HG03280 (cell line): ENCODE measurements around the gene SGCA.

Experiments
- ATAC-seq: cut with Tn5 transposase; IDR thresholded peaks from one replicate; pipeline ENCODE4 v1.9.1; 2021; ENCODE audit warnings: mild to moderate bottlenecking, moderate library complexity; ENCODE audit not compliant: unreplicated experiment

Gene SGCA

DNA sequence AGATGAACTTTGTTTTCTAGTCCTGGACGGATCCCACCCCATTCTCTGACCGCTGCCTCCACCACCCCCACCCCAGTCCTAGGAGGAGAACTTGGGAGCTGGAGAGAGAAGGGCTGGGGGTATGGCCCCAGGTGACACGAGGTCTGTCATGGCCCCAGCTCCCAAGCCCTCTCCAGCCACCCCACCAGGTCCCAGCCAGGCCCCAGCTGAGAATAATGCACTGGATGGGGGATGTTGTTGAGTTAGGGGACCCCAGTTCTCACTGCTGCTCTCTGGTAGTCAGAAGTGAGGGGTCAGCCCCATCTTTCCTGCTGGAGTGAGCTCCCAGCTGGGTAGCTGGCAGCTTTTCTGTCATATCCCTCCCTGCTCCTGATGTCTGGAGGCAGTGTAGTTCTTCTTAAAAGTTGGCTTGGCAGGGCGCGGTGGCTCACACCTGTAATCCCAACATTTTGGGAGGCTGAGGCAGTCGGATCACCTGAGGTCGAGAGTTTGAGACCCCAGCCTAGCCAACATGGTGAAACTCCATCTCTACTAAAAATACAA lies 40.2 kb downstream of the SGCA start:
- no peak for ATAC-seq

DNA sequence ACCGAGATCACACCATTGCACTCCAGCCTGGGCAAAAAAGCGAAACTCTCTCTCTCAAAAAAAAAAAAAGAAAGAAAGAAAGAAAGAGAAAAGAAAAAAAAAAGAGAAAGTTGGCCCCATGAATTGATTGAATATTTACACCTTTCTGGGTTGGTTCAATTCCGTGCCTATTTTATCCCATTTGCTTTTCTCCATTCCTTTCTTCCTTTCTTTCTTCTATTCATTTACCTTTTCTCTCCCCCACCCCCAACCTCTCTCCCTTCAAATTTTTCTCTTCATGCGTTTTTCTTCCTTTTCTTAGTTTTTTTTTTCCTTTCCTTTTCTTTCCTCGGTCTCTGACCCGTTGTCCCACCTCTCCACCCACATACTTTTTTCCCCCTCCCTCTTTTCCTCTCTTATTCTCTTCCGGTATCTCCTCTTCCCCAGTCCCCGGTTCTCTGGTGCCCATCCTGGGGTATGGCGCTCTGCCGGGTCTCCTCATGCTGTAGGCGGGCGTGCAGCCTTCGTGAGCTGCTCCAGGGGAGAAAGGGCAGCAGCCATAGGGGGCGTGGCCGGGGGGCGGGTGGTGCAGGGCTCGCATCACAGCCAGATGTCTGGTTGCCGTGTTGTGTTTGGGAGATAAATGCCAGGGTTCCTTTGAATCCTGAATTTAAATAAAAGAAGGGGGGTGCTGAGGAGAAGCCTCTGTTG lies 40.9 kb downstream of the SGCA start:
- no peak for ATAC-seq

DNA sequence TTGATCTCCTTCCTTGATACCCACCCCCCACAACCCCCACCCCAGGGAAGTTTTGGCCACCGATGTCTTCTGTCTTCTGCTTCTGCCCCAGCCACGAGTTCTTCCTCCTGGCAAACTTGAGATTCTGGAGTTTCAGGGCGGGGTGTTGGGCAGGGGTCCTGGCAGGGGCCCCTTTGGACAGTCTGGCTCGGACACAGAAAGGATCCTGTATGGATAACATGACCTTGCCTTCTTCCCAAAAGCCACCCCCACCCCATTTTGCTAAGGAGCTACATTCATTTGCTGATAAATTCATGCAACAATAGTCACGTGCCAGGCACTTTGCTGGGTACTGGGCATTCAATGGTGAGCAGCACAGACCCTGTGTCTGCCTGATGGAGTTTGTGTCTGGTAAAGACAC lies 41.5 kb downstream of the SGCA start:
- ATAC-seq = no peak

DNA sequence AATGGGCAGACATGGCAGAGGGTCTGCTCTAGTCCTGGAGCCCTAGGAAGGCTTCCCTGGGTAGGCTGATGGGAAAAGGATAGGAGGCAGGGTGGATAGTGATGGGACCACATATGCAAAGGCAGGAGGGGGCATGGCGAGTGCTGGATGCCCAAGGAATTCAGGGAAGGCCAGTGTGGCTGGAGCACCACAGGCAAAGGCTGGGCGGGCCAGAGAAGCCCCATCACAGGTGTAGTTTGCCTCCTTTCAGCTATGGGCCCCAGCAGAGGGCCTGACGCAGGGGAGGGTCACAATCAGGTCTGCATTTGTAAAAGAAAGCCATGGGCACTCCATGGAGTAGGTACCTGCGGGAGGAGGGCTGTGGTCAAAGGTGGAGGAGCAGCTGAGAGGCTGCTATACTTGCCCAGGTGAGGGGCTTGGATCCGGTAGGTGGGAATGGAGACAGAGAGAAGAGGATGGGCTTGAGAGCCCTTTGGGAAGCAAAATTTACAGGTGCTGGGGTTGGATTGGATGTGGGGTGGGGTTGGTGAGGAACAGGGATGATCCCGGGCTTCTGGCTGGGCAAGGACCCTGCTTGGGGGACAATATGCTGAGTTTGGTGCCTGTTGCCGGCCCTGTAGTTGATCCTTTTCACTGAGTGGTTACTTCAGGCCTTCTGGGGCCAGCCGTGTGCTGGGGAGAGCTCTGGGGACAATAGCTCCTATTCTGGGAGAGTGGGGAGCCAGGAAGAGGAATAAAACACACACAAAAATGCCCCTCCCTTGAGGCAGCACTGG lies 42.2 kb downstream of the SGCA start:
- ATAC-seq = no peak

DNA sequence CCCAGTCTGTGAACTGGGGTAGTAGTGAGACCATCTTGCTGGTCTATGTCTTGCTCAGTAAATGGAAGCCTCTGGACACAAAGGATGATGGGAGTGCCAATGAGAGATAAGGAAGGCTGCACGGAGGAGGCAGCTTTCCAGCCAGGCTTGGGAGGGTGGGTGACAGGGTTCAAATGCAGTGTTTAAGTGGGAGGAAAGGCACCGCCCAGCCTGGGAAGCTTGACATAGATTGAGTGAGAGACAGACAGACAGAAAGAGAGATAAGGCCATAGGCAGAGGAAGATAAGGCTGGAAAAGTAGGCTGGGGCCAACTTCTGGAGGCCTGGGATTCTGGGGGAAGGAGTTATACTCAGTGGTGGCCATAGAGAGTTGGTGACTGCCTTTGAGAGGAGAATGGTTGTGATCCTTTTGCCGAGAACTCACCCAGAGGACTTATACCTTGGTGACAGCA lies 42.8 kb downstream of the SGCA start:
- ATAC-seq = no peak

DNA sequence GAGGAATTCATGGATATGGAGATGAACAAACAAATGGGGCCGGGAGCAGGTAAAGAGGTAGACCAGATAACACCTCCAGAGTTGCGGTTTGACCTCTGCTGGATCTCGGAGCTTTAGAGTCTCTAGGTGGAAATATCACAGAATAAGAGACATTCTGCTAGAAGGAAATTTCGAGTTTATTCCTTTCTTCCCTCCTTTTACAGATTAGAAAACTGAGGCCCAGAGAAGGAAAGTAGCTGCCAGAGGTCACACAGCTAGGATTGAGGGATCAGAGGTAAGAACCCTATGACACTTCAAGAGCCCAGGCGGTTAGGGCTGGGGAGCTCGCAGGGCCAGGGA lies 43.3 kb downstream of the SGCA start:
- ATAC-seq = no peak

DNA sequence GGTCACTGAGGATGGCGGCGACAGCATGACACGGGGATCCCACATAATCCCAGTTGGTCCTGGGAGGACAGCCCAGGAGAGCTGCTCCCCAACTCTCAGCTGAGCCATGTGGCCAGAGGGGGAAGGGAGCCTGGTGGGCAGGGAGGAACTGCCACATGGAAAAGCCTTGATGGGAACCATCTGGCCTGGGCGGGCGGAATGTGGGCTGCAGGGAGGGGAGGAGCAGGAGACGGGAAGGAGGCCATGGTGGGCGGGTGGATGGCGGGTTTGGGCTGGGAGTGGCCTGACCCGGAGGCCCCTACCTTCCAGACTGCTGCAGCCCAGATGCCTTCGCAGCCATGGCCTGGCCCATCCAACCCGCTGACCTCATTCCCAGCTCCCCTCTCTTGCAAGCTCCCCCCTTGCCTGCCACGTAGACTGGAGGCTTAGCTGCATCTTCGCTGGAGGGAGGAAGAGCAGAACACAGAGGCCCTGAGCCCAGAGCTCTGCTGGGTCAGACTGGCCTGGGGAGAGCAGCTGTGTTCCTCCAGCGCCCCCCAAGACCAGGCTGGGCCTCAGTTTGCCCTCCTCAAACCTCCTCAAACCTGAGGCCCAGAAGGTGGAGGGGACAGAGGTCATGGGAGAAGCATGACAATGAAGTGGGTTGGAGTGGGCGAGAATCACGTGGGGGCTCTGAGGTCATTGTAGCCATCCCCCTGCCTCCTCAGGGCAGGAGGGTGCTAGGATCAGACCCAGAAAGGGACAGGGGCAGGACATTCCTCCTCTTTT lies 43.9 kb downstream of the SGCA start:
- ATAC-seq = no peak

DNA sequence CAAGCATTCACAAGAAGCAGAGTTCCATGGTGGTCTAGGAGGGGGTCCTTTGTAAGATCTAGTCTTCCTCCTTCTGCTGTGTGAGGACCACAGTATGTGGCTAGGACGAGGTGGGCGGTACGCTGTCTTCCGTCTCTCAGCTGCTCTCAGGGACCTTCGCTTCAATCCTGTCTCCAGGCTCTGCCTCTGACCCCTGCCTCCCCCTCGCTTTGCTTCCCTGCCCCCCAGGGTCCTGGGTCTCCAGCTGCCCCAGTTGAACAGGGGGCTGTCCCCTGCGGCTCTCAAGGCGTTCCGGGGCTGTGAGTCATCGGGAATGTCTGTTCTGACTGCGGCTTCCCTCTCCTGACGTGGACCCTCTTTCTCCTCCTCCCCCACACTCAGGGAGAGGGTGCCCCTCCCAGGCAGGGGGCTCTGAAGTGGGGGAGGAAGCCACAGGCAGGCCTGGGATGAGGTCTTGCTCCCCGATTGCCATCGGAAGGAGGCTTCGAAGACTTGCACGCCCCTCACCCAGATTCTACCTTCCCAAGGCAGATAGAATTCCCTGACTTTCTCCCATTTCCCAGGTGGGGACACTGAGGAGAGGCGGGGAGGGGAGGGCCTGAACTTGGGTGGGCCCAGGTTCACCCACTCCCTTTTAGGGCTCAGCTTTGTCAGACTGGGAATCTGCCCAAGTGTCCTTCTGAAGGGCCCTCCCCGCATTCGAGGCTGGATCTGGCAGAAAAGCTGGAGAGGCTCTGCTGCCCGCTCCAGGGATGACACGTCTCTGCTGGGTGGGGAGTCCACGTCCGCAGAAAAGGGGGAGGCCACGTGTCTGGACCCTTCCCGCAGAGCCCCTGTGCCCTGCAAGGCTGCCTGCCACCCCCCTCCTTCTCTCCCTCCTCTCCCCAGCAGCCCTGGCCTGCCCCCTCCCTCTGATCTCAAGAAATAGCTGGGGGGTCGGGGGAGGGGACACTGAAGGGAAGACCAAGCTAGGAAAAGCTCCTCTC lies 44.7 kb downstream of the SGCA start:
- ATAC-seq = no peak

DNA sequence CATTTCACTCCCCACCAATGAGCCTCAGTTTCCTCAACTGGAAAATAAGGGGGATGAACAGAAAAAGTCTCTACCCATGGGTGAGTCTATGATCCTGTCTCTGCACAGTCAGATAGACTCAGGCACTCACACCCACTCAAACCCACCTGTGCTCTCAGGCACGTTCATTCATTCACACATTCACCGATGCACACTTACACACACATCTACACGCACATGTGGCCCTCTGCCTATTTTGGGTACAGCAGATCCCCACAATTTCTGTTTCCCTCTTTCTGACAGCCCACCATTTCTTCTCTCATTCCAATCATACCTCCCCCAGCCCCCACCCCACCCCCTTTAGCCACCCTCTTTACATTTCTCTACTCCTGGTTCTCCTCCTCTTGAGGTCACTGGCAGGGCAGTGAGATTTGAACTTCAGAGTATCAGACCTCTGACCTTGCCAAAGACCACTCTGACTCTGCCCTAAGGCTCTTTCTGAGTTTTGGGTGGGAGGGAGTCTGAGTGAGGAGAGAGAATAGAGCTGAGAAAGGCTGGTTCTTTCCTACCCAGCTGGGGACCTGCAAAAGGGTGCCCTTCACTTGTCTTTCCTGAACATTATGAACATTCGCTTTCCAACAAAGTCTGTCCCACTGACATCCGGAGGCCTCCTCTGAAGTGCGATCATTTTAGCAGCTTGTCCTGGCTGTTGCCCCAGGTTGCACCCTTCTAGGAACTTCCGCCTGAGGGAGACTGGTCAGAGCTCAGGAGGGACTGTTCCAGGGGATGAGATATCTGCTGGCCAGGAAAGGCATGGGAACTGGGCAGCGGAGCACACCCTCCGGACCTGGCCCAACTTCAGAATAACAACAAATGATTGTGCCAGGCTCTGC lies 45.7 kb downstream of the SGCA start:
- no peak for ATAC-seq

DNA sequence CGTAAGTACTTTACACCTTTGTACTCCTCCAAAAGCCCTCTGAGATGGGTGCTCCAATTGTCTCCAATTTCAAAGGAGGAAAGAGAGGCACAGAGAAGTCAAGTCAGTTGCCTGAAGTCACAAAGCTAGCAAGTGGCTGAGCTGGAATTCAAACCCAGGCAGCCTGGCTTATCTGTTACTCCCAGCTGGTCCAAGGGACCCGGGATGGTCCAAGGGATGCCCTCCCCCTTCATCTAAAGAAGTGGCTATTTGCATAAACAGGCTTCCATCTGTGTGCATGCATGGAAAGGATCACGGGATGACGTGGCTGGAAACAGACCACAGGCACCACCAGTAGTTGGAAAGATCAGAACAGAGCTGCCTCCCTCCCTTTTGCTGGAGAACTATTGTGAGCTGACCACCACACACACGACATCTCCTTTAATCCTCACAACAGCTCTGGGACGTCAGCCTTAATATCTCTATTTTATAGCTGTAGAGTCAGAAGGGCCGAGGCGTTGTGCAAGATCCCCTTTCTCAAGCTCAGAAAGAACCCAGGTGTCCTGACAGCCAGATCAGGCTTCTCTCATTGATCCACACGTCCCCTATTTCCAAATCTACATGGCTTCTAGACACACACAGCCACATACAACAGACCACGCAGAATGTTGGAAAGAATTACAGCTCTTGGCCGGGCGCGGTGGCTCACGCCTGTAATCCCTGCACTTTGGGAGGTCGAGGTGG lies 46.5 kb downstream of the SGCA start:
- ATAC-seq = no peak

DNA sequence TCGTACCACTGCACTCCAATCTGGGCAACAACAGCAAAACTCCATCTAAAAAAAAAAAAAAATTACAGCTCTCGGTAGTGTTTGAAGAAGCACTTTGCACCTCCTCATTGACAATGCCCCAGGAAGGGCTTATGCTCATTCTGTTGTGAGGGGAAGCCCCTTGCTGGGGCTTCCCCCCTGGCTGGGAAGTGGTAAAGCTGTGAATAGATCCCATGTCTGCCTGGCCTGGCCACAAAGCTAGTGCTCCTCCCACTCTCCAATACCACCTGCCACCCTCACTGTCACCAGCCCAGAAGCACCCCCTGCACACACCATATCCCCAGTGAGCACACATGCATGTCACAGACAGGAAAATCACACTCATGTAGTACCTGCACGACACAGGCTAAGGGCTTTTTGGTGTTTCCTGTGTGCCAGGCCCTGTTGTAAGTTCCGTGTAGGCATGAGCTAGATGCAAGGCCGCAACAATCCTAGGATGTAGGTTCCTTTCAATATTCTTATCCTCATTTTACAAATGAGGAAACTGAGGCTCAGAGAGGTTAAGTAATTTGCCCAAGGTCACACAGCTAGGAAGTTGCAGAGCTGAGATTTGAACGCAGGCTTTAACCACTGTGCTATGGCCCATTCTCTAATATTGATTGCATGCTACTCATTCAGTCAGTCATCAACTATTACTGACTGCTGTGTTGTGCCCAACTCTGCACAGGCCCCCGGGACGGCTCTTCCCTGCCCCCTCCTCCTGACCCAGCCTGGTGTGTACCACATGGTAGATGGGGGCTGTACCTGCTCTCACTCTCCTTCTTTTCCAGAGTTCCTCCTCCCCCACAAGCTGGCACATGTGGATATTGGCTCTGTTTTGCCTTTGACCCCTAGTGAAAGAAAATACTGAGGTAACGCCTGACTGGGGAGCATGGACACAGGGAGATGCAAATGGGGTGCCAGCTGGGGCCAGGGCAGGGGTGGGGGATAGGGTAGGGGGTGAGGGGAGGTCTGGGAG lies 47.5 kb downstream of the SGCA start:
- peak; percentile 85 for ATAC-seq

DNA sequence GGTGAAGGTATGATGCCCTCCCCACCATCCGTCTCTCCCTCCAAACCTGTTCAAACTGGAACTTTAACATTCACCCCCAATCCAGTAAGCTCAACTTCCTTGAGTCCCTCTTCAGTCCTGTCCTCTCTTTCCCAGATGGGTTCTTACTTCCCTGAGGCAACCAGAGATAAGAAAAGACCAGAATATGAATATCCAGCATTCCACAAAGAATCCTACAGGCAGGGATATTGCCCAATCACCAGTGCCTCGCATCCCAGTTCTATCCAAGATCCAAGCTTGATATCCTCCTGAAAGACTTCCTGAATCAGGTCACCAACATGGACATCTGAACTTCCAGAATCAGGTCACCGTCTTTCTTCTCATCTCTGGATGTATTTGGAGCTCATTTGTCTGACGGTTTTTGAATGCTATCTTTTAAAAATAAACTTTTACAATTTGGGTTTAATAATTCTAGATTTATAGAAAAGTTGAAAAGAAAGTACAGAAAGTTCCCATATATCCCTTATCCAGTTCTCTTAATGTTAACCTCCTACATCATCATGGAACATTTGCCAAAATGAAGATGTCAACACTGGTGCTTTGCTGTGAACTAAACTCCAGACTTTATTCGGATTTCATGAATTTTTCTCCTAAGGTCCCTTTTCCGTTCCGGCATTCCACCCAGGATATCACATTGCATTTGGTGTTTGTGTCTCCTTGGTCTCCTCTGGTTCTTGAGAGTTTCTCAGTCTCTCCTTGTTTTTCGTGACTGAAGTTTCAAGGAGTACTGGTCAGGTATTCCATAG lies 49.4 kb downstream of the SGCA start:
- no peak for ATAC-seq

DNA sequence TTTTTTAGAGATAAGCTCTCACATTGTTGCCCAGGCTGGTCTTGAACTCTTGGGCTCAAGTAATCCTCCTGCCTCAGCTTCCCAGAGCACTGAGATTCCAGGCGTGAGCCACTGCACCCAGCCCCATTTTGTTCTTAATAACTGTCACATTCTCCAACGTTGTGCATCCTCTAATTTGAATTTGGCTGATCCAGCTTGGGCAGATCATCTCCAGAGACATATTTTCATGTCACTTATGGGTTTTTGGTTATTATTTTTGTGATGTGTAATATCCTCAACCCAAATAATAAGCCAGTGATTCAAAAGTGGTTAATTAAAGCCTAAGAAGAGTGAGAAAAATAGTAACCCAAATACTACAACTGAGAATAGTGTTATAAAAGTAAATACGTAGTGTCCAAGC lies 51.8 kb downstream of the SGCA start:
- no peak for ATAC-seq

DNA sequence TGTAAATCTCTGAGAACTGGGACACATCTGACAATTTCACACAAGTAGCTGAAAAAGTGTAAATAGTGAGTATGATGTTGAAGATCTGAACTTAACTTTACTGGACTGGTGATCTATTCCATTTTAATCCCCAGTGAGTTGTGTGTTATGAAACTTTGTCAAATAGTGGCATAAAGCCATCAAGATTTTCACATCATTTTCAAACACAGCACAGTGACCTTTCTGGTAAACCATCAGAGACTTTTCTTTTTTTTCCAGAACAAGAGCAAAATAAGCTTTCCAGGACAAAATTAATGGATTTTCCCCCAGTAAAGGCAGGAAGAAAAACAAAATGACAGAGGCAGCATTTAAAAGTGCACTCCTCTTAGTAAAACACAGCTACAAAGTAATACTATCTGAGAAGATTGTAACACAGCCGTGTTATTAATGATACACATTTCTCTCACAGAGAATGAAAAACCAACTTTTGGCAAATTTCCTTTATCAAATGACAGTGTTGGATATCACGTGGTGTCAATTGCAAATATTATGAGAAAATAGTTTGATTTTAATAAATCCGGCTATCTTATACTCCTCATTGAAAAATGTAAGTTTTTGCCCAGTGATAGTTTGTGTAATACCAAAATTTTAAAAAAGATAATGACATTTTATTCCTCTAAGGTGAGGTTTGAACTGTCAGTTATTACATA lies 52.4 kb downstream of the SGCA start:
- no peak for ATAC-seq

DNA sequence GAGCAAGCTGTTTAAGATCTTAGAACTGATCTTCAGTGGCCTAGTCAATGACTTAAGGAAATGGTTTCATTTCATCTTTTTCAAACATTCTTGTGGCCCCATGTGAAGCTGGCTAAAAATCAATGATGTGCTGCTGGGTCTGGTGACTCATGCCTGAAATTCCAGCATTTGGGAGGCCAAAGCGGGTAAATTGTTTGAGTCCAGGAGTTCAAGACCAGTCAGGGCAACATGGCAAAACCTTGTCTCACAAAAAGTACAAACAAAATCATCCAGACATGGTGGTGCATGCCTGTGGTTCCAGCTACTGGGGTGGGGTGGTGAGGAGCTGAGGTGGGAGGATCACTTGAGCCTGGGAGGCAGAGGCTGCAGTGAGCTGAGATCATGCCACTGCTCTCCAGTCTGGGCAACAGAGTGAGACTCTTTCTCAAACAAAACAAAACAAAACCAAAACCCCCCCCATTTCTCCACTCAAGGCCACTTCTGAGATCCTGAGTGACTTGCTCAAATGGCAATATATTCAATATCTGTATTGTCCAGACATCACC lies 53.0 kb downstream of the SGCA start:
- no peak for ATAC-seq

DNA sequence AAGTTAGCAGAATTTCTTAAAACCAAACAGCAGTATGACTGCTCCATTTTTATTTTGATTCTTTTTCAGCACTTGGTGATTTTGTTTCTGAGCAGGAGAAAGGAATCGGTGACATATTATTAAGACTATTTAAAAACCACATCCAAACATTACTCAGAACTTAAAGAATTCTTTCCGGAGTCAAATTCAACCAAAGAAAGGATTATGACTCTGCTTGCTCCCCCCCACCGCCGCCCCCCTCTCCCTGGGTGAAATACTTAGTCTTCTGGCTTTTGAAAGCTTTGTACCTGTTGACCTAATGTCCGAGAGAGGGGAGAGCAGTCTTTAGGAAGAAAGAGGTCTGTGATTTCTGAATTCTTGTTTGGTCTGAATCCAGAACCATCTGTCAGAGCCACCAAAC lies 53.5 kb downstream of the SGCA start:
- no peak for ATAC-seq
